Suprapubic skin (tissue), 4 donors: ENCODE data around the gene LMAN1L. TPM values are rescaled to one million over a fixed set of nuclear protein-coding genes. Genes with fewer than 3 reads are reported as not detected.

Experiments used
- DNase-seq, 2 donors: peaks; one replicate each; pipeline ENCODE4 v3.0.0-alpha.2; 2019; ENCODE audit warnings: low spot score in 2 of 2
- H3K27ac ChIP-seq: fragments of 200-600 bp; sonication (generic); one replicate; pipeline ENCODE4 v1.5.1; 2019
- H3K27me3 ChIP-seq: fragments of 200-600 bp; sonication (generic); one replicate; pipeline ENCODE4 v1.5.1; 2019
- H3K36me3 ChIP-seq: fragments of 200-600 bp; sonication (generic); one replicate; pipeline ENCODE4 v1.5.1; 2019
- H3K4me1 ChIP-seq: fragments of 200-600 bp; sonication (generic); one replicate; pipeline ENCODE4 v1.5.1; 2019
- H3K4me3 ChIP-seq: fragments of 200-600 bp; sonication (generic); one replicate; pipeline ENCODE4 v1.5.1; 2019; ENCODE audit warnings: mild to moderate bottlenecking
- H3K9me3 ChIP-seq: fragments of 200-600 bp; sonication (generic); one replicate; pipeline ENCODE4 v1.5.1; 2019
- CTCF ChIP-seq, 2 donors: fragments of 200-600 bp in 1 of 2; fragments of 450-650 bp in 1 of 2; sonication (generic) in 1 of 2; IDR thresholded peaks; one replicate each; pipeline ENCODE4 v1.5.1; 2016 to 2019; ENCODE audit warnings: antibody characterized with exemption in 2 of 2, mild to moderate bottlenecking in 1 of 2, moderate library complexity in 1 of 2
- EP300 ChIP-seq: sonication (generic); formaldehyde crosslinking; IDR thresholded peaks from one replicate; pipeline ENCODE4 v1.6.1; 2017; ENCODE audit warnings: antibody characterized with exemption
- POLR2A ChIP-seq, 2 donors: fragments of 450-650 bp; IDR thresholded peaks; one replicate each; pipeline ENCODE4 v1.6.1; 2017; ENCODE audit warnings: antibody characterized with exemption in 2 of 2, mild to moderate bottlenecking in 2 of 2, moderate library complexity in 2 of 2
- POLR2AphosphoS5 ChIP-seq, 3 donors: sonication (generic); formaldehyde crosslinking; IDR thresholded peaks; one replicate each; pipeline ENCODE4 v1.6.1; 2017; ENCODE audit warnings: antibody characterized with exemption in 3 of 3
- WGBS: methylation state at CpG from one replicate; pipeline ENCODE4 v1.1.5; 2018; 5-methylcytosine and 5-hydroxymethylcytosine counted together
- total RNA-seq, 4 donors: library from RNA; depleted of rRNA; stranded (reverse); fragments of >200 nt; gene quantifications; one replicate each; pipeline ENCODE4 v1.1.0, GENCODE V29; 2016

LMAN1L gene
- under 1 TPM in 1 of 4 donors, not detected in 3; 0.42 TPM for total RNA-seq

GRCh38 chr15:74812533-74812932 lies at the start of gene LMAN1L:
Gene LMAN1L, plus strand, starts transcription at chr15:74812835. Its CDS starts 20 bp downstream, at chr15:74812855.
- no peaks in the 10 kb centered on the region for H3K9me3 ChIP-seq
- DNase-seq, result no peak
- no peak within 1 kb of the TSS for H3K4me3 ChIP-seq
- no peaks in the 10 kb centered on the region for H3K36me3 ChIP-seq
- H3K4me1 ChIP-seq, result peaks cover 11% of the 10 kb centered on the region
- no peak within 1 kb of the TSS for H3K27ac ChIP-seq
- 64% methylated on average over 10 of the region's 12 CpGs for WGBS
- no peaks in the 10 kb centered on the region for H3K27me3 ChIP-seq
- TF ChIP-seq POLR2A (IDR thresholded peaks at IDR 0.05) (no peak), EP300 (no peak), POLR2AphosphoS5 (IDR thresholded peaks at IDR 0.05) (no peak), CTCF (IDR thresholded peaks at IDR 0.05) (no peak)

- DNase-seq, result no peak
- TF ChIP-seq CTCF (IDR thresholded peaks at IDR 0.05) (no peak), POLR2A (IDR thresholded peaks at IDR 0.05) (no peak), EP300 (no peak), POLR2AphosphoS5 (IDR thresholded peaks at IDR 0.05) (no peak)
- H3K9me3 ChIP-seq, result no peaks in the 10 kb centered on the region
- no peak overlapping the region for H3K4me3 ChIP-seq
- H3K27me3 ChIP-seq, result peaks cover 13% of the 10 kb centered on the region
- H3K4me1 ChIP-seq, result peaks cover 11% of the 10 kb centered on the region
- no peaks in the 10 kb centered on the region for H3K36me3 ChIP-seq
- WGBS, result no CpG with 5 or more reads among the region's 15 CpGs
- no peak overlapping the region for H3K27ac ChIP-seq
These were observed 49.2 kb upstream of the LMAN1L start for GRCh38 chr15:74763416-74763815.

GRCh38 chr15:74767167-74768098 lies 45.2 kb upstream of the LMAN1L start:
- Histone ChIP-seq H3K9me3 (no peaks in the 10 kb centered on the region), H3K27me3 (peaks cover 10% of the 10 kb centered on the region), H3K36me3 (no peaks in the 10 kb centered on the region), H3K4me1 (peaks cover 25% of the 10 kb centered on the region), H3K27ac (no peak overlapping the region), H3K4me3 (no peak overlapping the region)
- no peak for TF ChIP-seq EP300
- no peak for TF ChIP-seq POLR2AphosphoS5 (IDR thresholded peaks at IDR 0.05)
- TF ChIP-seq CTCF (IDR thresholded peaks at IDR 0.05), result no peak
- TF ChIP-seq POLR2A (IDR thresholded peaks at IDR 0.05), result no peak
- DNase-seq, result no peak
- WGBS, result 78% methylated on average over 8 of the region's 14 CpGs

GRCh38 chr15:74768099-74768770 lies 44.4 kb upstream of the LMAN1L start:
- no peak for DNase-seq
- H3K36me3 ChIP-seq, result no peaks in the 10 kb centered on the region
- no peaks in the 10 kb centered on the region for H3K9me3 ChIP-seq
- peaks cover 23% of the 10 kb centered on the region for H3K4me1 ChIP-seq
- peaks cover 10% of the 10 kb centered on the region for H3K27me3 ChIP-seq
- no peak overlapping the region for H3K4me3 ChIP-seq
- WGBS, result 28% methylated on average over 14 of the region's 15 CpGs
- TF ChIP-seq POLR2A (IDR thresholded peaks at IDR 0.05), result no peak
- TF ChIP-seq EP300, result no peak
- TF ChIP-seq CTCF (IDR thresholded peaks at IDR 0.05), result no peak
- TF ChIP-seq POLR2AphosphoS5 (IDR thresholded peaks at IDR 0.05), result no peak
- H3K27ac ChIP-seq, result no peak overlapping the region

GRCh38 chr15:74768771-74769342 lies 43.8 kb upstream of the LMAN1L start:
- Histone ChIP-seq H3K9me3 (no peaks in the 10 kb centered on the region), H3K27ac (no peak overlapping the region), H3K4me3 (no peak overlapping the region), H3K27me3 (peaks cover 10% of the 10 kb centered on the region), H3K36me3 (no peaks in the 10 kb centered on the region), H3K4me1 (peaks cover 26% of the 10 kb centered on the region)
- no peak for TF ChIP-seq EP300
- peak; percentile 81 to 82 for TF ChIP-seq CTCF (IDR thresholded peaks at IDR 0.05)
- WGBS, result 1% methylated on average over 9 of the region's 9 CpGs
- no peak for DNase-seq
